ENCODE measurements around the gene CASKIN1.

The CASKIN1 gene

DNA sequence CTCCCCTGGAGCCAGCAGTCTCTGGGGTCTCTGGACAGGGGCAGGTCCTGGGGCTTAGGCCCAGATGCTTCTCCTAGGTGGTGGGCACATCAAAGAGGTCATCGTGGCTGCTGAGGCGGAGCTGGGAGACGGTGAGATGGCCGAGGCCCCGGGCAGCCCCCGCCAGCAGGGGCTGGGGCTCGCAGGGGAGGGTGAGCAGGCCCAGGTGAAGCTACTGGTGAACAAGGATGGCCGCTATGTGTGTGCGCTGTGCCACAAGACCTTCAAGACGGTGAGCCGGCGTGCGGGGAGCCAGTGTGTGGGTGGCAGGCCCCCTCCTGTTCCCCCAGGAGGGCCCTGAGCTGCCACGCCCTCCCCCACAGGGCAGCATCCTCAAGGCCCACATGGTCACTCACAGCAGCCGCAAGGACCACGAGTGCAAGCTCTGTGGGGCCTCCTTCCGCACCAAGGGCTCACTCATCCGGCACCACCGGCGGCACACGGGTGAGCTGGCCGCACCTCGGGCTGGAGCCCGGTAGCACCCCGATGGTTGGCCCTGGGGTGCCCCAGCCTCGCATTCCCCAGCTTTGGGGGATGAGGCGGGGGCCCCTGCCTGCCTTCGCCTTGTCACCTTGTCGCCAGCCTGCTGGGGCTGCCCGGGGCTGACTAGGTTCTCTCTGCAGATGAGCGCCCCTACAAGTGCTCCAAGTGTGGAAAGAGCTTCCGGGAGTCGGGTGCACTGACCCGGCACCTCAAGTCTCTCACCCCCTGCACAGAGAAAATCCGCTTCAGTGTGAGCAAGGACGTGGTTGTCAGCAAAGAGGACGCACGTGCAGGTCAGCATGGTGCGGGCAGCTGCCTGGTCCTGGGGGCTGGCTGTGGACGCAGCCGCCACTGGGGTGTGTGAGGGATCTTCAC, 35.9 kb upstream of the CASKIN1 start:
- DNase-seq (ENCODE audit: low read depth): no peak

DNA sequence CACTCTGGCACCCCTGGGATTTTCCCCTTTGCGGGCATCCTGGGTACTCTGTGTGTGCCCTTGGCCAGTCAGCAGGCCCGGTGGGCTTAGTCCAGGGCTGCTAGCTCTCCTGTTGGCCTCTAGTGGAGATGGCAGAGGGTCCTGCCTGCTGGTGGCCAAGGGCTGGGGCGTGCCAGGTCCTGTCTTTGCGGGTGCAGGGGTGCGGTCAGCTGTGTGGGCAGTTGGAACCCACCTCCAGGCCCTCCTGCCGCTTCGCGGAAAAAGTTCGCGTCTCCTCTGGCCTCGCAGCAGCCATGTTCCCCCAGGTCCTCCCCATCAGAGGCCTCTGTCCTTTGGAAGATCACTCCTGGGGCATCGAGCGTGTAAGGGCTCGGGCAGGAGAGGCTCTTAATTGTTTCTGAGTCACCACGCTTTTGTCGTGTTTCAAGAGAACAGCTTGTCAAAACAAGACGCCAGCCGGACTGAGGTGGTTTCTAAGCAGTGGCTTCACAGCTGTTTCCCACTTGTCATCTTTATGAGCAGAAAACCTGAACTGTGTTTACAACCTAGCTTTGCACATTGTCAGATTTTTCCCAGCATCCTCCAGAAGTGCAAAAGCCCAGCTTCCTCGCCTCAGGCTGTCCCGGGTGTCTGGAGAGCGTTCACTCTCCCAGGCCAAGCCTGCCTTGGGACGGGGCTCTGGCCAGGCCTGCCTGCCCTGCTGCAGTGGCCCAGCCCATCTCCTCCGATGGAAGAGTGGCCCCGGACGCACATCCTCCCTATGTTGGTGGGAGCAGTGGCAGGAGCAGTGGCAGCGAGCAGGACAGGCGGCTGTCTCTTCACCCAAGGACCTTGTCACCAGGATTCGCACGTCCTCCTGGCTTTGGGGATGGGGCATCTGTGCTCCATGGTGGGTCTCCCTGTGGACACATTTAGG, 34.9 kb upstream of the CASKIN1 start:
- no peak for DNase-seq (ENCODE audit: low read depth)

GRCh38 chr16:2230376-2230775, 34.0 kb upstream of the CASKIN1 start:
- no peak for DNase-seq (ENCODE audit: low read depth)

DNA sequence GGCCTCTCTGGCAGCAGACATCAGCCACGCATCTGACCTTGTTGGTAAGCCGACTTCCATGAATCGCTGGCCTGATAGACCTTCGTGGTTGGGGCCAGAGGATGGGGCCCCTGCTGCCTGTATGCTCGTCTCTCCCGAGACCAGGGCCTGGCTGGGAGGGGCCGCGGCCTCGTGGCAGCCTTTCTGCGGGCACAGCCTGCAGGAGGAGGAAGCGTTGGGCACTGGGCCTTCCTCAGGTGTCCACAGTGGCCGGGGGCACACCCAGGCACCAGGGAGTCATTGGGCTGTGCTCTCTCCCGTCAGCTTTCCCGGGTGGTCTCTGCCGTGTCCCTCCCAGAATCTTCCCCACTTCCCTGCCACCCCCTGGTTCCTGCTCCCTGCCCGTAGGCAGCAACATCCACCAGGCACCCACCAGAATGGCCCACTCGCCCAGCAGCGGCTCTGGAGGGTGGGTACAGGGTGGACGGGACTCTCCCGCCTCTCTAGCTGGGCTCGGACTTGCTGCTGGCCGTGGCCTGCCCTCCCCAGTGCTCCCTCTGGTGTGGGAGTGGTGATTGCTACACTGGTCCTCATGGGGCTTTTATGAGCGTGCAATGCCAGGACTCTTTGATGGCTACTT, 33.3 kb upstream of the CASKIN1 start:
- no peak for DNase-seq (ENCODE audit: low read depth)

GRCh38 chr16:2229091-2229490, 32.7 kb upstream of the CASKIN1 start:
- DNase-seq (ENCODE audit: low read depth): no peak

- no peak for DNase-seq (ENCODE audit: low read depth)
Measured at GRCh38 chr16:2228161-2228824, 31.9 kb upstream of the CASKIN1 start.

GRCh38 chr16:2226918-2227317, 30.5 kb upstream of the CASKIN1 start:
- no peak for DNase-seq (ENCODE audit: low read depth)

DNA sequence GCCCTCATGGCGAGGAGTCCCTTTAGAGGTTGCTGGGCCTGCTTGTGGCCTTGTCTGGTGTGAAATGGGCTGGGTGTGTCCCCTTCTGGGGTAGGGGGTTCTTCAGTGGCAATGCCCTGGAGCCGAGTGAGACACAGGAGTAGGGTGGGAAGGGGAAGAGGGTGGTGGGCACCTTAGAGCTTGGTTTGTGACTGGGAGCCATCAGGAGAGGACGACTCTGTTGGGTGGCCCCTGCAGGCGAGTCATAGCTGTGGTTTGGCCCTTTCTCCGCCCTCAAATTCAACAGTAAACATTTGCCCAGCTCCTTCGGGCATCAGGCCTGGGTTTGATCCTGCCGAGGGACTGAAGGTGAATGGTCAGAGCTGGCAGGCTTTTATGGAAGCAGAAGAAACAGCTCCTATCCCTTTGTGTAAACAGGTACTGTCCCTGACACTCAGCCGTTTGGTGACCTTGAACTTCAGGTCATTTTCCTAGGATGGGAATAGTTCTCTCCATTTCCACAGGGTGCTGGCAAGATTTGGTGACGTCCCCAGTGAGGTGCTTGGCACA, 29.9 kb upstream of the CASKIN1 start:
- no peak for DNase-seq (ENCODE audit: low read depth)

DNA sequence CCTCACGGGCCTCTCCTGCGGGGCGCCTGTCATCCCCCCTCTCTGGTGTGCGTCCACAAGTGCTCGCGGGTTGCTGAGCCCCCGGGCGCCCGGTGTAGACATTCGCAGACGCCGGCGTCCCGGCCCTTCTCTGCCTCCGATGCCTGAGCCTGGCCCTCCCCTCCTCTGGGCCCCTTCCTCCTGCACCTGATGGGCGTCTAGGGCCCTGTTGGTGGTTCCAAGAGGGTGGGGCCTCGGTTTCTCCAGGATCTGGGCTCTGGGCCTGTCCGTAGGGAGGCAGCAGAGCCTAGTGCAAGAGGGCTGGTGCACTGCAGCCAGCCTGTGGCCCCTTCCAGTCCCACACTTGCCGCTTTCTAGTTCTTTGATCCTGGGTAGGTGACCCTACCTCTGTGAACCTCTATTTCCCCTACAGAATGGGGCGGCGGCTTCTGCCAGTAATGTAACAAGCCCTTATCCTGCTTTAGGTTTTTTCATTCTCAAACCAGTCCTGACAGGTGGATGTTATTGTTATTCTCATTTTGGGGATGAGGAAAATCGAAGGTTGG, 27.6 kb upstream of the CASKIN1 start:
- DNase-seq (ENCODE audit: low read depth): no peak

DNA sequence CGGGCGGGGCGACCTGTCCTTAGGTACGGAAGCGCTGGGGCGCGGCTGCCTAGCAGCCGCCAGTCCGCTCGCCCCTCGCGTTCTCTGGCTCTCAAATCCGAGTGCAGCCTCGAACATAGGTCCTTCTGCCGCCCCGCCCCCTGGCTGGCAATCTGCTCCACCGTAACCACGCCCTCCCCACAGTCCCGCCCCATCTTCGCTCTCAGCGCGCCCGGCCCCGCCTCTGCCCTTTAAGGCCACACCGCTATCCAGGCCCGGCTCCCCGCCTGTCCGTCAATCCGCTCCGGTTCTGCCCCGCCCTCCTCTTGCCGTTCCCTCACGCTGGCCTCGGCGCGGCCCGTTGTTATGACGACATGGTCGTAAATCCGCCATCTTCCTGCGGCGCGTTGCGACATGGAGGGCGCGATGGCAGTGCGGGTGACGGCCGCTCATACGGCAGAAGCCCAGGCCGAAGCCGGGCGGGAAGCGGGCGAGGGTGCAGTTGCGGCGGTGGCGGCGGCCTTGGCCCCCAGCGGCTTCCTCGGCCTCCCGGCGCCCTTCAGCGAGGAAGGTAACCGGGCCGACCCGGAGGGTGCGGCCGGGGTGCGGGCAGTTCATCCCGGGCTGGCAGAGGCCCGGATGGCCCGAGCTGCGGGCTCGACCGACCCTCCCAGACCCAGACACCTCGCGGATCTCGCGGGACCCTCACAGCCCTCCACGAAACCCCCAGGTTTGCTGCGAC, 27.0 kb upstream of the CASKIN1 start, which contains the start of gene E4F1:
Gene E4F1 (plus strand): TSS at position 371 of the 721 bp plus-strand sequence. CDS start 23 bp downstream, at position 394.
- DNase-seq (ENCODE audit: low read depth): peak; percentile 98

DNA sequence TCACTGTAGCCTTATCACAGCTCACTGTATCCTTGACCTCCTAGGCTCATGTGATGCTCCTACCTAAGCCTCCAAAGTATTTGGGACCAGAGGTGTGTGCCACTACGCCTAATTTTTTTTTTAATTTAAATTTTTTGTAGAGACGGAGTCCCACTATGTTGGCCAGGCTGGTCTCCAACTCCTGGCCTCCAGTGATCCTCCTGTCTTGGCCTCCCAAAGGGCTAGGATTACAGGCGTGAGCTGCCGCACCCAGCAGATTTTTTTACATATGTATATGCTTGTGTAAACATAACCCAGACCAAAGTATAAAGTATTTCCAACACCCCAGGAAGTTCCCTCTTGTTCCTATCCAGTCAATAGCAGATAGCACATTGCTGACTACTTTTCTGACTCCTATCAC, 19.9 kb upstream of the CASKIN1 start:
- no peak for DNase-seq (ENCODE audit: low read depth)

- no peak for DNase-seq (ENCODE audit: low read depth)
Measured at GRCh38 chr16:2214719-2214968, 18.2 kb upstream of the CASKIN1 start, which contains the start of gene PGP. PGP (minus strand) TSS chr16:2214840; CDS start chr16:2214777, 63 bp downstream.

DNA sequence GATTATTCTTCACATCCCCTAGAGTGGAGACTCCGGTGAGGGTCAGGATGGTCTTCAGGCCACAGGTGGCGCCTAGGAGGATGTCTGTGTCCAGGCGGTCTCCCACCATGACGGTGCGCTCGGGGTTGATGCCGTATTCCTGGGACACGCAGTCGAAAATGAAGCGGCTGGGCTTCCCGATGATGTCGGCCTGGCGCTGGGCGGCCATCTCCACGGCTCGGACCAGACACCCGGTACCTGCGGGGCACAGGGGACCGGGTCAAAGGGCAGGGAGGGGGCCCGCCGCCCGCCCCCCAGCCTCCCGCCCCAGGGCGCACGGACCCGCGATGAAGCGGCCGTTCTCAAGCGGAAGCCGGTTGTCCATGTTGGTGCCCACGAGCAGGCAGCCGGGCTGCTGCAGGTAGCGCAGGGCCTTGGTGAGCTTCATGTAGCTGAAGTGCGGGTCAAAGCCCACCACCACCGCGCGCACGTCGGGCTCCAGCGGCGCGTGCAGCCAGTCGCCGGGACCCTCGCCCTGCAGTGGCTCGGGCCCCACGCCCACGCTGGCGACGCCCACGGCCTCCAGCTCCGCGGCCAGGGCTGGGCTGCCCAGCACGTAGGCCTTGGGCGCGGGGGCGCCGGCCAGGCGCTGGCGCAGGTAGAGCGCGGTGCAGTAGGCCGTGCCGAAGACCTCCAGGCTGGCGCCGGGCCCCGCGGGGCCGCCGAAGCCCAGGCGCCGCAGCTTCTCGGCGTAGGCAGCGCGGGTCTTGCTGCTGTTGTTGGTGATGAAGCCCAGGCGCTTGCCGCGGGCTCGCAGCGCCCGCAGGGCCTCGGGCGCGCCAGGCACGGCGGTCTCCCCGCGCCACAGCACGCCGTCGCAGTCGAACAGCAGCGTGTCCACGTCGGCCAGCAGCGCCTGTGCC, 17.7 kb upstream of the CASKIN1 start:
- DNase-seq (ENCODE audit: low read depth): no peak

GRCh38 chr16:2212362-2213324, 16.2 kb upstream of the CASKIN1 start:
- DNase-seq (ENCODE audit: low read depth): no peak

DNA sequence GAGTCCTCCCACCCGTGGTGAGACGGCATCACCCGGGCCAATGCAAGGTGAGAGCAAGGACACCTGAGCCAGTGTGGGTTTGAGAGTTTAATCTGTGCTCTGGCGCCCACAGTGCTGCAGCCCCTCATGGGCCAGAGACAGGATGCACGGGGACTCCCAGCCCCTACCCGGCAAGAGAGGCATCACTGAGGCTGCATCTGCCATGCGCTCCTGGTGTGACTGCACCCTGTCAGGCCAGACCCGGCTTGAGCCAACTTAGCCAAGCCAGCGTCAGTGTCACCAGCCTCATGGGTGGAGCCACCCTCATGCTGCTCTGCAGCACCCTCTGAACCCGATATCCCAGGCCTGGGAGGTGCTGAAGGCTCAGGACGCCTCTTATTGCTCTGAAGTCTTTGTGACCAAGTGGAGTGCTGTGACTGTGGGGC, 15.5 kb upstream of the CASKIN1 start:
- no peak for DNase-seq (ENCODE audit: low read depth)

DNA sequence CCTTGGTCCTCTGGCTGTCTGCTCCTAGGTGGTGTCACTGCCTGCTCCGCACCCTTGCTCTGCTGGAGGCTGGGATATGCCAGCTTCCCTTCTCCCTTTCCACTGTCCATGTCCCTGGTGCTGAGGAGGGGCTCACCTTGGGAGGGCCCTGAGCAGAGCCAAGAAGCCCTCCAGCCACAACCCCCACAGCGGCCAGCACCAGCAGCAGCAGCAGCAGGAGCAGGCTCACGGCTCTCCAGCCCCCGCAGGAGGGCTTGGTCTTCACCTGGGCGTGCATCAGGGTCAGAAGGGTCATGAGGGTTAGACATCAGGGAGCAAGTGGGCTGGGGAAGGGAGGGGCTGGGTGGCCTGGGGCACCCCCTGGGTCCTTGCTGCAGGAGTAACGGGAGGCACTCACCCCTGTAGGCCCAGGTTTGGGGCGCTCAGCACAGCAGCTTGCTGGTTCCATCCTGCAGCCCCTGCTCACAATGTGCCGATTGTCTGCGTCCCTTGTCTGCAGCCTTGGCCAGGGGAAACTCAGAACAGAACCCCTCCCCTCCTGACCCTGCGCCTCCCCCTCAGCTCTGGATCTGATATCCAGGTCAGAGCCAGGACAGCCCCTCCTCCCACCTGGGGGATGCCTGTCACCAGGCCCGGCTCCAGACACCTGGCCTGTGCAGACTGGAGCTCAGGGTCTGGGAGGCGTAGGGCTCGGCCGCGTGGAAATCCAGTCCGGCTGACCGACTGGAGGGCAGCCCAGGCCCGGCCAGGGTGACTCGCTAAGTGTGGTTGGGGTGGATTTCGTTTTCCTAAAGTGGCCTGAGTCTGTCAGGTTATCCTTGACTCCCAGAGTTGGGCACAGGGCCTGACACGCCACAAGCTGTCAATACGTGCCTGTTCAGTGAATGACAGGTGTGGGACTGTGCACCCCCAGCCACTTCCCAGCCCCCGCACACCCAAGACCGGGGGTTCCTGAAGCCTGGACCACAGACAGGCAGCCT, 14.3 kb upstream of the CASKIN1 start, which contains the start of gene BRICD5:
Gene BRICD5 (minus strand): TSS at position 478 of the 980 bp plus-strand sequence. CDS start 30 bp downstream, at position 448.
- DNase-seq (ENCODE audit: low read depth): no peak

DNA sequence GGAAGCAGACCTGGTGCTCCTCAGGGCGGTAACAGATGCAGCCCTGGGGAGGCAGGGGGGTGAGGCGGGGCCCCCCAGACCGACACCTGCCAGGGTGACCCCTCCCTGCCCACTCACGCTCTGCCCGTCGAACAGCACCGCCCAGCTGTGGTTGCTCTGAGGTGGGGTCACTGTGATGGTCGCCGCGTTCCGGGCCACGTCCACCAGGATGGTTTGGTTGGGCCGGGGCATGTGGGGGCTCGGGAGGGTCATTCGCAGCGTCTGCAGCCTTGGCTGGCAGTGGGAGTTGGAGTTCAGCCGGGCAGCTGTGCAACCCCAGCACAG, 13.6 kb upstream of the CASKIN1 start:
- no peak for DNase-seq (ENCODE audit: low read depth)

All from stromal cell of bone marrow (primary cell).